Fibroblast of skin of scalp (primary cell): ENCODE results near the gene ADCY10. TPM values are rescaled to one million over a fixed set of nuclear protein-coding genes. Genes with fewer than 3 reads are reported as not detected.
"Not testable (repeated sequence)": the region's sequence is repeated elsewhere in the genome, so short reads cannot be mapped to it uniquely, and the experiment has no call there.

Experiments
- DNase-seq: peaks from one replicate; pipeline ENCODE4 v3.0.0-alpha.2; 2013
- polyA plus RNA-seq, 2 experiments: library from polyadenylated mRNA; unstranded; fragments of 120-200 nt; gene quantifications; one replicate each; pipeline ENCODE4 v1.2.1, GENCODE V29; 2013; ENCODE audit not compliant: insufficient read length in 2 of 2

ADCY10 gene, protein sequence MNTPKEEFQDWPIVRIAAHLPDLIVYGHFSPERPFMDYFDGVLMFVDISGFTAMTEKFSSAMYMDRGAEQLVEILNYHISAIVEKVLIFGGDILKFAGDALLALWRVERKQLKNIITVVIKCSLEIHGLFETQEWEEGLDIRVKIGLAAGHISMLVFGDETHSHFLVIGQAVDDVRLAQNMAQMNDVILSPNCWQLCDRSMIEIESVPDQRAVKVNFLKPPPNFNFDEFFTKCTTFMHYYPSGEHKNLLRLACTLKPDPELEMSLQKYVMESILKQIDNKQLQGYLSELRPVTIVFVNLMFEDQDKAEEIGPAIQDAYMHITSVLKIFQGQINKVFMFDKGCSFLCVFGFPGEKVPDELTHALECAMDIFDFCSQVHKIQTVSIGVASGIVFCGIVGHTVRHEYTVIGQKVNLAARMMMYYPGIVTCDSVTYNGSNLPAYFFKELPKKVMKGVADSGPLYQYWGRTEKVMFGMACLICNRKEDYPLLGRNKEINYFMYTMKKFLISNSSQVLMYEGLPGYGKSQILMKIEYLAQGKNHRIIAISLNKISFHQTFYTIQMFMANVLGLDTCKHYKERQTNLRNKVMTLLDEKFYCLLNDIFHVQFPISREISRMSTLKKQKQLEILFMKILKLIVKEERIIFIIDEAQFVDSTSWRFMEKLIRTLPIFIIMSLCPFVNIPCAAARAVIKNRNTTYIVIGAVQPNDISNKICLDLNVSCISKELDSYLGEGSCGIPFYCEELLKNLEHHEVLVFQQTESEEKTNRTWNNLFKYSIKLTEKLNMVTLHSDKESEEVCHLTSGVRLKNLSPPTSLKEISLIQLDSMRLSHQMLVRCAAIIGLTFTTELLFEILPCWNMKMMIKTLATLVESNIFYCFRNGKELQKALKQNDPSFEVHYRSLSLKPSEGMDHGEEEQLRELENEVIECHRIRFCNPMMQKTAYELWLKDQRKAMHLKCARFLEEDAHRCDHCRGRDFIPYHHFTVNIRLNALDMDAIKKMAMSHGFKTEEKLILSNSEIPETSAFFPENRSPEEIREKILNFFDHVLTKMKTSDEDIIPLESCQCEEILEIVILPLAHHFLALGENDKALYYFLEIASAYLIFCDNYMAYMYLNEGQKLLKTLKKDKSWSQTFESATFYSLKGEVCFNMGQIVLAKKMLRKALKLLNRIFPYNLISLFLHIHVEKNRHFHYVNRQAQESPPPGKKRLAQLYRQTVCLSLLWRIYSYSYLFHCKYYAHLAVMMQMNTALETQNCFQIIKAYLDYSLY (N-terminal part only)
- polyA plus RNA-seq (2013, experiment 1 of 2; ENCODE audit: insufficient read length): 0.13 TPM
- polyA plus RNA-seq (2013, experiment 2 of 2; ENCODE audit: insufficient read length): not detected

GRCh38 chr1:167913895-167914496 is at the start of gene ADCY10:
ADCY10 (minus strand) TSS chr1:167914134; CDS start chr1:167905140, 8,994 bp downstream.
- no peak for DNase-seq

DNA sequence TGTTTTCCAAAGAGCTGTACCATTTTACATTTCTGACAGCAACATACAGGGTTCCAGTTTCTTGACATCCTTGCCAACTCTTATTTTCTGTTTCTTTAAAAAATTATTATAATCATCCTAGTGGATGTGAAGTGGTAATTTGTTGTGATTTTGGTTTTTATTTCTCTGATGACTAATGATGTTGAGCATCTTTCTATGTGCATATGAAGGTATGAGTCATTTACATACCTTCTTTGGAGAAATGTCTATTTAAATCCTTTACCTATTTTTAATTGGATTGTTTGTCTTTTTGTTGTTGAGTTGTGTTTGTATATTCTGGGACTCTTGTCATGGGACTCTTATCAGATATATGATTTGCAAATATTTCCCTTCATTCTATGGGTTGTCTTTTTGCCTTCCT is 43.8 kb upstream of the ADCY10 start:
- no peak for DNase-seq

GRCh38 chr1:167955915-167956314 is 42.0 kb upstream of the ADCY10 start:
- no peak for DNase-seq

- no peak for DNase-seq
These were observed 36.6 kb upstream of the ADCY10 start for GRCh38 chr1:167950569-167950968.

GRCh38 chr1:167949785-167950184 is 35.9 kb upstream of the ADCY10 start:
- DNase-seq: peak; percentile 9

- no peak for DNase-seq
These were observed 33.8 kb upstream of the ADCY10 start for GRCh38 chr1:167947733-167948132.

GRCh38 chr1:167943541-167943940 is 29.6 kb upstream of the ADCY10 start:
- DNase-seq: no peak

GRCh38 chr1:167940264-167940663 is 26.3 kb upstream of the ADCY10 start:
- DNase-seq: no peak

- DNase-seq: no peak
These were observed 24.2 kb upstream of the ADCY10 start for GRCh38 chr1:167938080-167938636.

- DNase-seq: no peak
These were observed 23.7 kb upstream of the ADCY10 start for GRCh38 chr1:167937709-167938010.

- DNase-seq: peak; percentile 66
These were observed 23.2 kb upstream of the ADCY10 start, which contains the start of gene MPC2 for GRCh38 chr1:167936930-167937708. MPC2 (minus strand) TSS chr1:167937072; CDS start chr1:167935841, 1,231 bp downstream.

- DNase-seq: peak; percentile 99
These were observed 22.4 kb upstream of the ADCY10 start, which contains the start of gene DCAF6 for GRCh38 chr1:167936068-167936929. DCAF6 (plus strand) TSS chr1:167936683; CDS start chr1:167936912, 229 bp downstream.

- DNase-seq: peak; percentile 29
These were observed 21.5 kb upstream of the ADCY10 start for GRCh38 chr1:167935216-167936067.

DNA sequence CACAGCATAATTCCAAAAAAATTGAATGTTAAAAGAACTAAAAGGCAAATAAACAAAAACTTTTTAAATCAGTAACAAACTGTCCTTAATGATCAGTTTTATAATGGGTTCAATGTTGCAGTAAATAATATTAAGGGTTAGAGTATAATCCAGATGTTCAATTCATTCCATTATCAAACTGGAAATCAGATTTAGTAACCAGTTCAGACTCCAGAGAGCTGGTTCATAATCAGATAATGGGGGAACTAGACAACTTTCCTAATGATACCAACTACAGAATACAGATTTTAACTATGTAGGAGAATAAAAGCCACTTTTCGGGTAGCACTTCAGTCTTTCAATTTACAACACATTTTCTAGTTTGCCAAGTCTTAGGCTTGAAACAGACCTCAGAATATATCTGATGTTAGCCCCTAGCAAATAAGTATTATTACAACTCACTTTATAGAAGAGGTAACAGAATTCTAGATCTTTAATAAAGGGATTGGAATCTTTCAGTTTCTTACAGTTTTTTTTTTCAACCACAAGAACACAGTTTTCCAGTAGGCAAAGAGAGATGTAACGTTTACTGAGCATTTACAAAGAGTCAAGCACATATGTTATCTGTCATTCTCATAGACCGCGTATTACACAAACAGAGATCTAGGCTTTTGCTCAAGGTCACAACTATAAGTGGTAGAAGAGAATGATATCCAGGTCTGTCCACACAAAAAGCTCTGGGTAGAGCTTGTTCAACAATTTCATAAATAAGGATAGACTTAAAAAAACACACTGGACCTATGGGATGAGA is 20.7 kb upstream of the ADCY10 start:
- DNase-seq: no peak

GRCh38 chr1:167933788-167934187 is 19.9 kb upstream of the ADCY10 start:
- DNase-seq: no peak

GRCh38 chr1:167929725-167930124 is 15.8 kb upstream of the ADCY10 start:
- no peak for DNase-seq

DNA sequence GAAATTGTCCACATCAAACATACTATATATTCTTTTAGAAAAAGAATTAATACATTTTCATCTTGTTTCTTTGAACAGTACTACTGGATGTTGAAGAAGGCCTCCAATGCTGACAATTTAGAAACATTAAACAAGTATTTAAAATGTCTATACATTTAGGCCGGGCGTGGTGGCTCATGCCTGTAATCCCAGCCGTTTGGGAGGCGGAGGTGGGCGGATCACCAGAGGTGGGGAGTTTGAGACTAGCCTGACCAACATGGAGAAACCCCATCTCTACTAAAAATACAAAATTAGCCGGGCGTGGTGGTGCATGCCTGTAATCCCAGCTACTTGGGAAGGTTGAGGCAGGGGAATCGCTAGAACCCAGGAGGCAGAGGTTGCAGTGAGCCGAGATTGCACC is 15.0 kb upstream of the ADCY10 start:
- DNase-seq: not testable (repeated sequence)

DNA sequence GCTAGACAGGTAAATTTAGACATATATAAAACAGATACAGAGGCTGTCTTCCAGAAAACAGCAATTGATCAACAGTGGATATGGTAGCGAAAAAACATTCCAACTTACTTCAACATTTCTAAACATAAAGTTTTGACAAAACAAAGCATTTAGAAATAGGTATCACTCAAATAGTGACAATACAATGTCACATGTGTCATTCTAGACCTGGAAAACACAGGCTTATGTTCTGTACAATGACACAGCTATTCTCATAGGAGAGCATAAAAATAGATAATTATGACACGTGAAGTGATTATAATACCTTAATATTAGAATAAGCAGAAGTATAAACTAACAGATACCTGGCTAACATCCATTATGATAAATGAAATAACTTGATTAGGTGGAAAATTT is 14.5 kb upstream of the ADCY10 start:
- DNase-seq: no peak
